A204.1 (cell line): Measurements from ENCODE around the gene CLCN1.

Source experiments
- FAIRE-seq: peaks from 2 replicates; lab custom pipeline; 2012; peaks lifted over from hg19 to GRCh38; lab: Jason Lieb, UNC

Gene CLCN1

GRCh38 chr7:143334244-143334643 is 18.3 kb downstream of the CLCN1 start:
- no peak for FAIRE-seq

GRCh38 chr7:143337216-143337615 is 21.3 kb downstream of the CLCN1 start:
- no peak for FAIRE-seq

GRCh38 chr7:143341842-143342241 is 25.9 kb downstream of the CLCN1 start:
- no peak for FAIRE-seq

GRCh38 chr7:143343596-143343995 is 27.7 kb downstream of the CLCN1 start:
- no peak for FAIRE-seq

GRCh38 chr7:143345428-143345900 is 29.6 kb downstream of the CLCN1 start:
- FAIRE-seq: no peak

GRCh38 chr7:143346018-143346417 is 30.1 kb downstream of the CLCN1 start:
- no peak for FAIRE-seq

GRCh38 chr7:143347950-143348349 is 32.0 kb downstream of the CLCN1 start:
- FAIRE-seq: no peak

GRCh38 chr7:143351060-143351459 is 35.1 kb downstream of the CLCN1 start:
- FAIRE-seq: no peak

GRCh38 chr7:143351574-143351973 is 35.7 kb downstream of the CLCN1 start:
- FAIRE-seq: no peak

- FAIRE-seq: no peak
Observed at GRCh38 chr7:143352531-143353002, 36.7 kb downstream of the CLCN1 start.

- FAIRE-seq: no peak
Observed at GRCh38 chr7:143354376-143354775, 38.5 kb downstream of the CLCN1 start.

- FAIRE-seq: no peak
Observed at GRCh38 chr7:143354965-143355364, 39.1 kb downstream of the CLCN1 start.

- no peak for FAIRE-seq
Observed at GRCh38 chr7:143355450-143356385, 39.8 kb downstream of the CLCN1 start.

- no peak for FAIRE-seq
Observed at GRCh38 chr7:143356414-143357050, 40.6 kb downstream of the CLCN1 start.

- no peak for FAIRE-seq
Observed at GRCh38 chr7:143358626-143359025, 42.7 kb downstream of the CLCN1 start.

GRCh38 chr7:143359771-143360353 is 44.0 kb downstream of the CLCN1 start:
- no peak for FAIRE-seq

GRCh38 chr7:143360788-143361551 is 45.1 kb downstream of the CLCN1 start:
- FAIRE-seq: no peak

GRCh38 chr7:143361552-143362130 is 45.7 kb downstream of the CLCN1 start:
- FAIRE-seq: no peak

- no peak for FAIRE-seq
Observed at GRCh38 chr7:143362131-143363015, 46.5 kb downstream of the CLCN1 start, which contains the start of gene FAM131B. FAM131B (minus strand) TSS chr7:143362713; CDS start chr7:143362603, 110 bp downstream.
